SHP77 (cell line): ENCODE data around the gene LRCH1.

Experiments
- DNase-seq, 2 experiments: peaks; one replicate each; lab custom pipeline; 2025; lab: John Stamatoyannopoulos, UW

The LRCH1 gene

GRCh38 chr13:46639033-46639981 is 86.3 kb downstream of the LRCH1 start:
- no peak for DNase-seq

- DNase-seq = no peak
These were observed 87.9 kb downstream of the LRCH1 start for GRCh38 chr13:46640843-46641242.

- DNase-seq = no peak
These were observed 88.5 kb downstream of the LRCH1 start for GRCh38 chr13:46641274-46642081.

- no peak for DNase-seq
These were observed 89.3 kb downstream of the LRCH1 start for GRCh38 chr13:46642254-46642653.

GRCh38 chr13:46643165-46643777 is 90.3 kb downstream of the LRCH1 start:
- DNase-seq = no peak

- no peak for DNase-seq
These were observed 91.8 kb downstream of the LRCH1 start for GRCh38 chr13:46644816-46645215.

GRCh38 chr13:46647512-46648065 is 94.6 kb downstream of the LRCH1 start:
- DNase-seq = no peak

GRCh38 chr13:46648166-46648607 is 95.2 kb downstream of the LRCH1 start:
- no peak for DNase-seq

- no peak for DNase-seq
These were observed 96.8 kb downstream of the LRCH1 start for GRCh38 chr13:46649816-46650215.

GRCh38 chr13:46654951-46655350 is 102.0 kb downstream of the LRCH1 start:
- no peak for DNase-seq

- no peak for DNase-seq
These were observed 102.6 kb downstream of the LRCH1 start for GRCh38 chr13:46655377-46656180.

- no peak for DNase-seq
These were observed 103.8 kb downstream of the LRCH1 start for GRCh38 chr13:46656786-46657185.

- DNase-seq = no peak
These were observed 106.6 kb downstream of the LRCH1 start for GRCh38 chr13:46659413-46660065.

- DNase-seq = no peak
These were observed 107.4 kb downstream of the LRCH1 start for GRCh38 chr13:46660416-46660815.

- no peak for DNase-seq
These were observed 107.9 kb downstream of the LRCH1 start for GRCh38 chr13:46660857-46661256.

- DNase-seq = no peak
These were observed 109.7 kb downstream of the LRCH1 start for GRCh38 chr13:46662690-46663089.

GRCh38 chr13:46663206-46664037 is 110.5 kb downstream of the LRCH1 start:
- no peak for DNase-seq

GRCh38 chr13:46664195-46664594 is 111.2 kb downstream of the LRCH1 start:
- DNase-seq = no peak

GRCh38 chr13:46665248-46665632 is 112.3 kb downstream of the LRCH1 start:
- DNase-seq = no peak
